Keratinocyte (primary cell): Measurements from ENCODE around the gene GPC5.

Experiments used
- CTCF ChIP-seq, 3 experiments: IDR thresholded peaks in 1 of 3; conservative IDR thresholded peaks in 1 of 3; optimal IDR thresholded peaks in 1 of 3; 2 replicates in 2 of 3; 3 replicates in 1 of 3; pipeline versions ENCODE3 to v1.5.1; 2011; ENCODE audit warnings: low read length in 3 of 3, mild to moderate bottlenecking in 3 of 3, moderate library complexity in 2 of 3, control low read depth in 1 of 3, inconsistent platforms in 1 of 3; ENCODE audit not compliant: insufficient read depth in 2 of 3; ENCODE audit errors: extremely low read depth in 1 of 3
- EZH2 ChIP-seq: IDR thresholded peaks from one replicate; pipeline ENCODE4 v1.6.1; 2012; ENCODE audit warnings: inconsistent platforms, mild to moderate bottlenecking, low read length, moderate library complexity

- no peak for TF ChIP-seq CTCF (optimal IDR thresholded peaks at IDR 0.05 in 1 of 3, IDR thresholded peaks at IDR 0.05 in 1 of 3, conservative IDR thresholded peaks at IDR 0.05 in 1 of 3; ENCODE audit: extremely low read depth in 1 of 3, insufficient read depth in 2 of 3, low read length in 3 of 3)
- no peak for TF ChIP-seq EZH2
These were observed 1258.2 kb downstream of the GPC5 start for GRCh38 chr13:92656648-92657047.
